GM19324 (cell line): ENCODE results near the gene DICER1.
A peak's percentile ranks its signal among the peaks of the same experiment; 100 is the strongest.
"Not testable (repeated sequence)": the region's sequence is repeated elsewhere in the genome, so short reads cannot be mapped to it uniquely, and the experiment has no call there.

Experiments used
- ATAC-seq: cut with Tn5 transposase; IDR thresholded peaks from one replicate; pipeline ENCODE4 v1.9.1; 2021; ENCODE audit warnings: mild to moderate bottlenecking, moderate library complexity; ENCODE audit not compliant: unreplicated experiment, low FRiP score

The DICER1 gene, protein sequence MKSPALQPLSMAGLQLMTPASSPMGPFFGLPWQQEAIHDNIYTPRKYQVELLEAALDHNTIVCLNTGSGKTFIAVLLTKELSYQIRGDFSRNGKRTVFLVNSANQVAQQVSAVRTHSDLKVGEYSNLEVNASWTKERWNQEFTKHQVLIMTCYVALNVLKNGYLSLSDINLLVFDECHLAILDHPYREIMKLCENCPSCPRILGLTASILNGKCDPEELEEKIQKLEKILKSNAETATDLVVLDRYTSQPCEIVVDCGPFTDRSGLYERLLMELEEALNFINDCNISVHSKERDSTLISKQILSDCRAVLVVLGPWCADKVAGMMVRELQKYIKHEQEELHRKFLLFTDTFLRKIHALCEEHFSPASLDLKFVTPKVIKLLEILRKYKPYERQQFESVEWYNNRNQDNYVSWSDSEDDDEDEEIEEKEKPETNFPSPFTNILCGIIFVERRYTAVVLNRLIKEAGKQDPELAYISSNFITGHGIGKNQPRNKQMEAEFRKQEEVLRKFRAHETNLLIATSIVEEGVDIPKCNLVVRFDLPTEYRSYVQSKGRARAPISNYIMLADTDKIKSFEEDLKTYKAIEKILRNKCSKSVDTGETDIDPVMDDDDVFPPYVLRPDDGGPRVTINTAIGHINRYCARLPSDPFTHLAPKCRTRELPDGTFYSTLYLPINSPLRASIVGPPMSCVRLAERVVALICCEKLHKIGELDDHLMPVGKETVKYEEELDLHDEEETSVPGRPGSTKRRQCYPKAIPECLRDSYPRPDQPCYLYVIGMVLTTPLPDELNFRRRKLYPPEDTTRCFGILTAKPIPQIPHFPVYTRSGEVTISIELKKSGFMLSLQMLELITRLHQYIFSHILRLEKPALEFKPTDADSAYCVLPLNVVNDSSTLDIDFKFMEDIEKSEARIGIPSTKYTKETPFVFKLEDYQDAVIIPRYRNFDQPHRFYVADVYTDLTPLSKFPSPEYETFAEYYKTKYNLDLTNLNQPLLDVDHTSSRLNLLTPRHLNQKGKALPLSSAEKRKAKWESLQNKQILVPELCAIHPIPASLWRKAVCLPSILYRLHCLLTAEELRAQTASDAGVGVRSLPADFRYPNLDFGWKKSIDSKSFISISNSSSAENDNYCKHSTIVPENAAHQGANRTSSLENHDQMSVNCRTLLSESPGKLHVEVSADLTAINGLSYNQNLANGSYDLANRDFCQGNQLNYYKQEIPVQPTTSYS (N-terminal part only)

DNA sequence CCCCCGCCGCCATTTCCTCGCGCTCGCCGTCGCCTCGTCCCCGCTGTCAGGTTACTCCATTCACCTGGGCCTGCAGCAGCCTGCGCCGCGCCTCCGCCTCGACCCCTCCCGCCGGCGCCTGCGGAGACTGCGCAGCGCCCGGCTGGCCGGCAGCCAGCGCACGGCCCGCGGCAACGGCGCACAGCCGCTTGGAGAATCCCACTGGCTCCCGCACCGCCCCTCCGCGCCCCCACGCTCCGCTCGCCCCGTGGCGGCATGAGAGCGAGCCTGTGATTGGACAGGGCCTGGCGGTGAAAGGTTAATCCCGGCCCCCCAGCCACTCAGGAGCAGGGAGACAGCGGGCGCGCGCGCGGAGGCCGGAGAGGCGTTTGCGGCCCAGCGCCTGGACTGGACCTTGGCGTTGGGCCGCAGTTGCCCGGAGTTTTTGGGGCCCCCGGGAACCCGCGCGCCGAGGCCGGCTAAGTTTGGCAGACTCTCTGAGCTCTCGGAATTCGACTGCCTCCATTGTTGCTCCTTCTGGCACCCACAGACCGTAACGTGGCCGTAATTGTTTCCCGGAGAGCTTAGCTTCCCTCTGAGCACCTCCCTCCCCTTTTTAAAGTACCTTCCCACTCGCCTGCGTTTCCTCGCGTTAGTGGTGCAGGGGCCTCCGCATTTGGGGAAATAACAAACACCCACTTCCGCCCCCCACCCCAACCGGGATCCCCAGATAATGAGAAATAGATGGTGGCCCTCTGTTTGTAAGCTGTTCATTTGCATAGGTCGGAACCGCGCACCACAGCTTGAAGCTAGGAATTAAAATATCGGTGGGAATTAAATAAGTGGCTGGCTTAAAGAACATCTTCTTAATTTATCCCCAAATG, at the start of gene DICER1:
Gene DICER1 (minus strand): TSS at position 203 of the 863 bp plus-strand sequence. CDS start 24,071 bp downstream, outside the sequence.
- ATAC-seq: peak; percentile 83

DNA sequence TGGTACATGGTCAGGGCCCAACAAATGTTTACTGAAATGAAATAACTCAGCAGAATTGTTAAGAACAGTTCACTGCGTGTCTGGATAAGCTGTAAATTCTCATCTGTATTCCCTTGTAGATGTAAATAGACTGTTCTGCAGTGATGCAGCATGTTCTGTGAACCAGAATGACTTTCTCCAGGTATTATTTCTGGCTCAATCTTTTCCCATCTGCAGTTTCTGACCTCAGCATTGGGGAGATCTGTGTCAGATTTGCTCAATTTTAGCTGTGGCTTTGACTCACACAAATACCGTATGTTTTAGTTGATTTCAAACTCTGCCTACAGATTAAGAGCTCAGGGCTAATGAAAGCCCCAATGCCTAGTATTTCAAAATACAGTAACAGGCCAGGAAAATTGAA, 49.2 kb upstream of the DICER1 start:
- ATAC-seq: no peak

DNA sequence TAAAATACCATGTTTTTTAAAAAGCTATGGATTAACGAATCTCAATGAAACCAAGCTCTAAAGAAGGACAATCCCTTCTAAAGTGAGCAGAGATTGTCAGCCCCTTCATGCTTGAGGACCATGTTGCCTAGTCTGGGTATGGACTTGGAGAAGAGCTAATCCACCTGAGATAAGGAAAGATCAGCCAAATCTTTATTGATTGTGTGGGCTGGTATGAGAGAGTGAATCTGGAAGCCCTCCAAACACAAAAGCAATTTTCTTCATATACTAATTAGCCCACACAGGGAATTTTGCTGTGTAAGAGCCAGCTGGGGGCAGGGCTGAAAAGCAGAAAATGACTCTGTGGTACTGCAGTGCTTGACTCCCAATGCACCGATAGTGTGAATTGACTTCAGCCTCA, 47.4 kb upstream of the DICER1 start:
- no peak for ATAC-seq

DNA sequence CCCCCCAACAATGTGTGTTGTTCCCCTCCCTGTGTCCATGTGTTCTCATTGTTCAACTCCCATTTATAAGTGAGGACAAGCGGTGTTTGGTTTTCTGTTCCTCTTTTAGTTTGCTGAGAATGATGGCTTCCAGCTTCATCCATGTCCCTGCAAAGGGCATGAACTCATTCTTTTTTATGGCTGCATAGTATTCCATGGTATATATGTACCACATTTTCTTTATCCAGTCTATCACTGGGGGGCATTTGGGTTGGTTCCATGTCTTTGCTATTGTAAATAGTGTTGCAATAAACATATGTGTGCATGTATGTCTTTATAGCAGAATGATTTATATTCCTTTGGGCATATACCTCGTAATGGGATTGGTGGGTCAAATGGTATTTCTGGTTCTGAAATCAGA, 44.4 kb upstream of the DICER1 start:
- not testable (repeated sequence) for ATAC-seq

DNA sequence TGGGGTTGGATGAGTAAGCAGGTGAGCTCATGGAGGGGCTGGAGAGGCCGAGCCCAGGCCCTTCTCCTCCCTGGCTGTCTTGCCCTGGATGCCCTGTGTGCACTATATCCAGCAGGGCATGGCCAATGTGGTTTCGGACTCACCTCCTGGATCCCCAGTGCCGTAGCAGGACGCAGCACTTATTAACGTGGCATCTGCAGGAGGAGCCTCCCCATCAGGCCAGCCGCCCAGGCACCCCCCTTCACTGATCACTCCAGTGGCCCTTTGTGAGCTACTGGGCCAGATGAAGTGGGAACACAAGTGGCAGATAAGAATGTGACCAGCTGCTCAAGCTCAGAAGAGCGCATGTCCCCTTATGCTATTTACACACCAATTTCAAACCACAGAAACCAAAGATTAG, 43.1 kb upstream of the DICER1 start:
- ATAC-seq: no peak

DNA sequence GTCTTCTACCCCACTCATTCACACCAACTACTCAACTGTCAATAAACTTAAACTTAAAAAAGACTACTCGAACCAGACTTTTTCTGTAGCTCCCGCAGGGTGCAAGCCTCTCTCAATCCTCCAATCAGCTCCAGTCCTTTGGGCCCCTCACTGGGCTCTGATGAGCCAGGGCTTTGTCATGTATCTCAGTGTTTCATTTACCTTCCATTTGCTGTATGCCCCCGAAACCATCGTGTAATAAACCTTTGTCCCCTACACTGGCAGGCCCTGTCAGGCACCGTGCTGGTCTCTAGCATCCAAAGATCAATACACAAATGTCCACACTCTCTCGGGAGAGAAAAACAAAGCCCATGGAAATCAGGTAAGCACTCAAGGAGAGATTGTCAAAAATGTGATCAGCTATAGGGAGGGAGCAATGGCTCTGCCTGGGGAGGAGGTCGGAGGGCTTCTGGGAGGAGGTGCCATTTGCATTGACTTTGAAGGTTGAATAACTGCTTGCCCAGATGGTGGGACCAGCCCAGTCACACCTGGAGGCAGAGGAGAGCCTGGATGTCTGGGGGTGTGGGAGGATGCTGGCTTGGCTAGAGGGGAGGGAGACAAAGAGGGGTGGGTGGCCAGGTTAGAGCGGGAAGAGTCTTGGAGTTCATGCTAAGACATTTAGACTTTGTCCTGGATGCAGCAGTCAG, 42.1 kb upstream of the DICER1 start:
- no peak for ATAC-seq

DNA sequence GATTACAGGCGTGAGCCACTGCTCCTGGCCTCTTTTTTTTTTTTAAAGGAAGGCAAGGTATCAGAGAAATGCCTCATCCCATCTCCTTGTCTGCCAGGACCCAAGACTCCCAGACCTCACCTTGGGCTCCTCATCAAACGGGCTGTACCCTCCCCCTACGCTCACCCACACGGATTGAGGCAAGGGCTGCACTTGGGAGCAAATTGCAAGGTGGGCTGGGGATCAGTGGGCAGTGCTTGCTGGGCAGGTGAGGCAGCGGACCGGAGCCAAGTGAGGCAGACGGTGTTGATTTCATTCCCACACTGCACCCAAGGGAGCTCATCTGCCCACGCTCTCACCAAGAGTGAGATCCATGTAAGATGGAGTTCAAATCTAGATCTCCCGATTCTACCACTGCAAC, 41.0 kb upstream of the DICER1 start:
- ATAC-seq: no peak

DNA sequence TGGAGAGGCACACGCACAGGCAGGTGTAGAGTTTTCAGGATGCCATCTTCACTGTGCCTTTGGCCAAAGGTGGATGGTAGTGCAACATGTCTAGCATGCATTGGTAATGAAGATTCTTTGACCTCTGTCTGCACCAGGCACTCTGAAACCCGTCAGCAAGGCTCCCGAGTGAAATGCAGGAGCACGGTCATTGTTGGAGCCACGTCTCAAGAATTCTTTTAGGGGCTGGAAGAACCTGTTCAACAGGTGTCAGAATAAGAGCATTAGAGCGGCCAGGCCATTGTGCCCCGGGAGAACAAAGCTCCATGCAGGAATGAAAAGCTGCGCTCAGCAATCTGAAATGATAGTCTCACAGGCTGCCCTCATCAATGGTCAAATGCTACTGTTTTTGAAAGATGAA, 40.2 kb upstream of the DICER1 start:
- ATAC-seq: no peak

DNA sequence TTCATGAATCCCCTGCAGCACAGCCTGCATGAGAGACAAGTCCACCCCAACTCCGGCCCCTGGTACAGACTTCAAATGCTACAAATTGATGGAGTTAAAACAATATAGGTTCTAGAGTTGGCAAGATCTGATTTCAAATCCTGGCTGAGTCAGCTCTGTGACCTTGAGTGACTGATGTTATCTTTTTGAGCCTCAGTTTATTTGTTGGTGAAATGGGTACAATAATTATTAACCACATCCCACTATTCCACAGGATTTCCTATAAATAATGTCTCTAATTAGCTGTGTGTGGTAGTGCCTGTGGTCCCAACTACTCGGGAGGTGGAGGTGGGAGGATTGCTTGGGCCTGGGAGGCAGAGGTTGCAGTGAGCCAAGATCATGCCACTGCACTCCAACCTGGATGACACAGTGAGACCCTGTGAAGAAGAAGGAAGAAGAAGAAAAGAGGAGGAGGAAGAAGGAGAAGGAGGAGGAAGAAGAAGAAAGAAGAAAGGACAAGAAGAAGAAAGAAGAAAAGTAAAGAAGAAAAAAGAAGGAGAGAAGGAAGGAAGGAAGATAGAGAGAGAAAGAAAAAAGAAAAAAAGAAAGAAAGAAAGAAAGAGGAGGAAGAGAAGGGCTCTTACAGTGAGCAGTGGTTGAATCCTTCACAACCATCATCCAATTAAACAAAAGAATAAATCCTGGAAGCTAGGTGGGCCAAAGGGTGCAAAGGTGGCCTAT, 39.7 kb upstream of the DICER1 start:
- no peak for ATAC-seq

DNA sequence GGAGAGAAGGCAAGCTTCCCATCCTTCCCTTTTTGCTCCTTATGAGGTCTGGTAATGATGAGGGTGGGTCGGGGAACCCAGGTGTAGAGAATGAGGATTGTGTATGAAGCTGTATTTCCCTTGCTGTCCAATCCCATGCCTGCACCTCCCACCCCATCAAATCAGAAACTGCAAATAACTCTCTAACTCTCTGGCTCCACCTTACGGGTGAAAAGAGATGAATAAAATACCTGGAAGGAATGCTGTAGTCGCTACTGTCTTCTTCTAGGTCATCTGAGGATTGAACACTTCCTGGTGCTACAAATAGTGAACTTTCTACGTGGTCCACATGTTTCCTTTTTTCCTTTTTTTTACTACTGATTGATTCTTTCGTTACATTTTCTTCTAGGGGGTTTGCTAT, 38.9 kb upstream of the DICER1 start:
- ATAC-seq: no peak

DNA sequence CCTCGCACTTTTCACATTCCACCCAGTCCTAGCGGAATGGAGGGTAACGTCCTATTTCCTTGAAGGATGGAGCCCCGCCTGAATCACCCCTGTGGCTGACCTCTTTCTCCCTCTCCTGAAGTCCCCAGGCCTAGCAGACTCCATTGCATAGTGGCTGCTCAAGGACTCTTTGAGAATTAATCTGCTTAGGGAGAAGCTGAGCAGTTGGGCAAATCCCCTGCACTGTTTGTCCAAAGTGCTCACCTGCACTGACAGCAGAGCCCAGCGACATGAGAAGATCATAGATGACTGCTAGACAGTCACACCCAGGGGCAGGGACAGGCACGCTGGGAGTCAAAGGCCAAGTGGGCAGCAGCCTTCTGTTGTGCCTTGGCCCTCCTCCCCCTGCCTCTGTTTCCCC, 37.7 kb upstream of the DICER1 start:
- no peak for ATAC-seq

DNA sequence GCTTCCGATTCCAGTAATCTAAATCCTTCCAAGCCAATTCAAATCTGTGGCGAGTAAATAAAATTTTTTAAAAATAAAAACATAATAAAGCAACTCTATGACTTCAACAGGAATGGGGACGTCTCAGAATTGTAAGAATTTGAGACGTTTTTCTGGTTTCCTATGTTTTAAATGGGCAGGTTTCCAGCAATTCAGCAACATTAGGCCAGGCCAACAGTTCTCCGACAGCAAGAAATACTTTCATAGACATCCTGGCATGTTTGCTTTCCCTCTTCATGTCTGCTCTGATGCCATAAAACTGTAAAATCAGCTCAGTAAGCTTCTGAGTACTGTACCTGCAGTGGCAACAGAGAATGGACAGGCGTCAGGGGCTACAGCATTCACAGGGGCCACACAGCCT, 35.8 kb upstream of the DICER1 start:
- ATAC-seq: no peak

DNA sequence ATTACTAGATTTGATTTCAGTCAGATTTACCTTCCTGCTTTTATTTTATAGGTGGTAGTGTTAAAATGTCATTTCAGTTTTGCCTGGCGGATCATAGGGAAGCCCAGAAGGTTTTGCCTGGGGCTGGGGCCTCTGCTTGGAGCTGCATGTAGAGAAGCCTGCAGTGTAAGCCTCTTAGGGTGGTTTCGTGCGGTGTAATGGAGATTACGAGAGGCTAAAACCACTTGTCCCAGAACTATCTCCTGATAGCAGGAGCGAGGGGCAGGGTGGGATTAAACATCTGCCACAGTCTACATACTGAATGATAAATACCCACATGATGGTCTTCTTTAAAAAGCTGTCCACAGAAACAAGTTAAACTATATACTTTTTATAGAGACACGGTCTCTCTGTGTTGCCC, 35.0 kb upstream of the DICER1 start:
- no peak for ATAC-seq

DNA sequence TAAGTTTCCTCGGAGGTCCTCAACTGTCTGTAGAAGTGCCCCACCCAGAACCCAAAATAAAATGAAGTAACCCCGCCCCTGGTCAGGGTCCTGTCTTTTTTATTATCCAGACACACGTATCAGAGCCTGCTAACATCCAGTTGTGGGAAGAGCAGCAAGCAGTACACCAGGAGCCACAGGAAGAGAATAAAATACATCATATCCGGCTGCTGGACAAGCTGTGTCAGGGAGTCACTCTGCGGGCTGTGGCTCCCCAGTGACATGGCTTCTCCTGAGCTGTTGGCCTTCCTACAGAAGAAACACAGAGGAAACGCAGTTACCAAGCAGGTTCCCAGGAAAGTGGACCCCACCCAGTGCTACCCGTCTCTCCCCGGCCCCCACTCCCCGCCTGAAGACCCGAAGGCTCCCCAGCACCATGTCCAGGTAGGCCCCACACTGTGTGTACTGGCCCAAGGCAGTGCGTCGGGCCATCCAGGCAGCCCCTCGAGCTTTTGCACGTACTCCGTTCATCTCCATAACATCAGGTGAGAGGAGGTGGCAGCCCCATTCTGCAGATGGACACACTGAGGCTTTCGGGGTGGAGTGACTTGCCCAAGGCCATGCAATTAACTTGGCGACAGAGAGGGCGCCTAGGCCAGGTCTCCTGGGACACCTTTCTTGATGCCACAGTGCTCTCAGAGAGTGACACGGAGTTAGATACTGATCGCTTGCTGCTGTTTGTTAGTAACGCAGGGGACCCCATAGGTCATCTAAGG, 34.3 kb upstream of the DICER1 start:
- ATAC-seq: no peak

DNA sequence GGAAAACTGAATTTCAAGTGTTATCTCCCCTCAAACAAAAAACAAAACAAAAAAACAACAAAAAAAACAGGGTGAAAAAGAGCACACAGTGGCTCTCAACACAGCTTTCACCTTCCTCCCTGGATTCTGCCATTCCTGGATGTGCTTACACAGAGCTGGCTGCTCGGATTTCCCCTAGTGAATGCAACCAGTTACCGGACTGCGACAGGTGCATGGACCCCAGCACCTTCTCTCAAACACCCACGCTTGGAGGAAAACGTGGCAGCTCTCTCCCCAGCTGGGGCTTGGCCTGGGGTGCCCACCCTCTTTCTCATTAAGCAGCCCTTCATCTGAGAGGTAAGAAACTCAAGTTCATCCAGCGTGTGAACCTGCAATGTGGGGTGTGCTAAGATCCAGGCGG, 33.5 kb upstream of the DICER1 start:
- ATAC-seq: no peak

DNA sequence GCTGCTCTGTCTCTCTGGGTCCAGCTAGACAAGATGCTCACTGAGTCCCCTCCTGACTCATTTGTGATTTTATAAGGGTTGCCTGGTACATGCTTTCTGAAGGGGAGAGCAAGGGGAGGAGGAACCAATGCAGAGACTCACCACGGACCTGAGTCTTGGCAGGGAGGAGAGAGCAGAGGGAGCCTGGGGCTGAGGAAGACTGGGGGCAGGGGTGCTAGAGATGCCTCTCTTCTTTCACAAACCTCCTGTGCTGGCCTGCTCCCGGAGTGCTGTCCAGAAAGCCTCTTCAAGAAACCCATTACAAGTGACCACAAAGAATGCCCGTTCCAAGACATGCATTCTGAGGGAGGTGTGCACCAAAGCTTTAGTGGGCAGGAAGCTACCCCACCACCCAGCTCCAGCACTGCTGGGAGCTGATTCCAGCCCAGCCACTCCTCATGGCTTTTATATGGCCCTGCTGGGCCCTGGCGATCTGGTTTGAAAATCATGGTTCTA, 33.1 kb upstream of the DICER1 start:
- no peak for ATAC-seq

DNA sequence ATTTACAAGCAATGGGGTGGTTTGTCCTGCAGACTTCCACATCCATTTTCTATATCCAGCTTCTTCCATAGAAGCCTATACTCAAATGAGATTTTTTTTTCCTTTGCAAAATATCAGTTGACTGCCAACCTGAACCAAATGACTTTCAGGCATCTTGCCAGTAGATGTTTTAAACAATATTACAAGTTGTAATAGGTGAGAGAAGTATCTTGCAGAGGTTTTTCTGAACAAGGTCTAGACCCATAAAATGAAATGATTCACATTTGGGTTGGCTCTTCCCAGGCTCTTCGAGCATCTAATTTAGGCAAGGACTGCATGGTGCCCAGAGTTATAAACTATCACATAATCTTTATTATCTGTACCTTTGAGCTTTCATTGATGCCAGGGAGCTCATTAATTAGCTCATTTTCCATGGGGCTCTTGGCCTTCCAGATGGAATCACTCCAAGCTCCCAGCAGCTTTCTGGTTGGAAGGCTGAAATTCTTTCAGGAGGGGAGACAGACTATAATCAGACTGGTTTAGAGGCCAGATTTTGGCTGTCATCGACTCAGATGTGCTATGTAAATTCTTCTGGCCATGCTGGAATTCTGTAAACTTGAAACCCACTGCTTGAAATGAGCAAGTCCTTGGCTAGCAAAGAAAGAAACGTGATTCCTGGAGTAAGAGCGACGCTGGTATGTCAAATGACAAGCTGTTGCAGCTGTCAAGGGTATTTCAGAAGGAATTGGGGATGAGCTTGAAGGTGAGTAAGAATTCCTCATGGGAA, 32.2 kb upstream of the DICER1 start:
- ATAC-seq: no peak
